Measurements from ENCODE around the gene MS4A2.
"Not testable (repeated sequence)": the region's sequence is repeated elsewhere in the genome, so short reads cannot be mapped to it uniquely, and the experiment has no call there.

The MS4A2 gene

GRCh38 chr11:60084631-60085273 is 3.7 kb upstream of the MS4A2 start:
- no peak overlapping the region for H3K4me3 ChIP-seq (ENCODE audit: low read depth, low read length)
- TF ChIP-seq CTCF (IDR thresholded peaks at IDR 0.05; ENCODE audit: control insufficient read depth, extremely low read depth, insufficient read depth) = no peak
- no peak for DNase-seq (ENCODE audit: low read depth)

DNA sequence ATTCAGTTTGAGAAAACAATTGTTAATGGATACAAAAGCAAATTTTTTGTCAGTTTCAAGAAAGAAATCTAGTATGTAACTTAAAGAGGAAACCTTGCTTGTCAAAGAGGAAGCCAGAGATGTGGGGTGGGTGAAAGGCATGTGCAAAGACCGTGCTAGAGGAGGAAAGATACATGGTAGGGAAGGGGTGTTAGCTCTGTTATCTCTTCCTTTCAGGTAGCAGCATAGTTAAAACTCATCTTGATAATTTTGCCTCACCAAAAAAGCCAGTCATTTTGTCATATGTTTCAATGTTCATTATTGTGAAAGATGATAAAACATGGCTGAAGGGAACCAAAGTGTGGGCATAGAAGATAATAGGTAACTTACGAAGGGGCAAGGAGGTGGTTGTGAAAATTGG is 2.6 kb upstream of the MS4A2 start:
- no peak overlapping the region for H3K4me3 ChIP-seq (ENCODE audit: low read depth, low read length)
- no peak for TF ChIP-seq CTCF (IDR thresholded peaks at IDR 0.05; ENCODE audit: control insufficient read depth, extremely low read depth, insufficient read depth)
- DNase-seq (ENCODE audit: low read depth) = no peak

DNA sequence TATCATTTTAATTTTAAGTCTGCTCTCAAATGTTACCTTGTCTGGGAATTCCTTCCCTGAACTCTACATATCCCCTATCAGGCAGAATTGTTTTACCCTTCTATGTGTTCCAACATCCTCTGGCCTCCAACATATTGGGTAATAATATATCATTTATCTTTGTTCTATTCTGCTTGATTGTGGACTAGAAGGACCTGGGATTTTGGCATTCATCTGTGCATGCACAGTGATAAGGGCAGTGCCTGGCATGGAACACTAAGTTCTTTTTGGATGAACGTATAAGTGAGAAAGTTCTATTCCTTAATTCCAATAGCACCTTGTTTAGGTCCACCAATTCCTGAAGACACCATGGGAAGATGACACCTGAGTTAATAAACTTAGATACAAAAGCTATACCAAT is 1.2 kb upstream of the MS4A2 start:
- no peak for DNase-seq (ENCODE audit: low read depth)
- no peak for TF ChIP-seq CTCF (IDR thresholded peaks at IDR 0.05; ENCODE audit: control insufficient read depth, extremely low read depth, insufficient read depth)

GRCh38 chr11:60095477-60096120 is 7.1 kb downstream of the MS4A2 start:
- H3K4me3 ChIP-seq (ENCODE audit: low read depth, low read length) = no peak overlapping the region
- DNase-seq (ENCODE audit: low read depth) = no peak
- TF ChIP-seq CTCF (IDR thresholded peaks at IDR 0.05; ENCODE audit: control insufficient read depth, extremely low read depth, insufficient read depth) = no peak

More for the DNA sequence above, 1.2 kb upstream of the MS4A2 start:
- no peak overlapping the region for H3K4me3 ChIP-seq (ENCODE audit: low read depth, low read length)

GRCh38 chr11:60097189-60097588 is 8.7 kb downstream of the MS4A2 start:
- H3K4me3 ChIP-seq (ENCODE audit: low read depth, low read length) = no peak overlapping the region
- TF ChIP-seq CTCF (IDR thresholded peaks at IDR 0.05; ENCODE audit: control insufficient read depth, extremely low read depth, insufficient read depth) = no peak

GRCh38 chr11:60098508-60098907 is 10.0 kb downstream of the MS4A2 start:
- no peak for TF ChIP-seq CTCF (IDR thresholded peaks at IDR 0.05; ENCODE audit: control insufficient read depth, extremely low read depth, insufficient read depth)
- no peak for DNase-seq (ENCODE audit: low read depth)

More at GRCh38 chr11:60097189-60097588, 8.7 kb downstream of the MS4A2 start:
- DNase-seq (ENCODE audit: low read depth) = no peak

GRCh38 chr11:60100516-60100915 is 12.1 kb downstream of the MS4A2 start:
- H3K4me3 ChIP-seq (ENCODE audit: low read depth, low read length) = no peak overlapping the region
- DNase-seq (ENCODE audit: low read depth) = no peak
- no peak for TF ChIP-seq CTCF (IDR thresholded peaks at IDR 0.05; ENCODE audit: control insufficient read depth, extremely low read depth, insufficient read depth)

More at GRCh38 chr11:60098508-60098907, 10.0 kb downstream of the MS4A2 start:
- no peak overlapping the region for H3K4me3 ChIP-seq (ENCODE audit: low read depth, low read length)

- DNase-seq (ENCODE audit: low read depth); H3K4me3 ChIP-seq (ENCODE audit: low read depth, low read length): not testable (repeated sequence)
These were observed 12.9 kb downstream of the MS4A2 start for GRCh38 chr11:60101368-60101767.

GRCh38 chr11:60104471-60105115 is 16.1 kb downstream of the MS4A2 start:
- DNase-seq (ENCODE audit: low read depth); H3K4me3 ChIP-seq (ENCODE audit: low read depth, low read length): not testable (repeated sequence)

Data from LNCaP clone FGC (cell line).